GM18520 (cell line): ENCODE measurements around the gene NMU.
A peak's percentile ranks its signal among the peaks of the same experiment; 100 is the strongest.
"Not testable (repeated sequence)": the region's sequence is repeated elsewhere in the genome, so short reads cannot be mapped to it uniquely, and the experiment has no call there.

Experiments
- ATAC-seq: cut with Tn5 transposase; IDR thresholded peaks from one replicate; pipeline ENCODE4 v1.9.1; 2021; ENCODE audit not compliant: unreplicated experiment

Gene NMU

GRCh38 chr4:55568905-55569504 is 67.1 kb downstream of the NMU start:
- ATAC-seq, result no peak

DNA sequence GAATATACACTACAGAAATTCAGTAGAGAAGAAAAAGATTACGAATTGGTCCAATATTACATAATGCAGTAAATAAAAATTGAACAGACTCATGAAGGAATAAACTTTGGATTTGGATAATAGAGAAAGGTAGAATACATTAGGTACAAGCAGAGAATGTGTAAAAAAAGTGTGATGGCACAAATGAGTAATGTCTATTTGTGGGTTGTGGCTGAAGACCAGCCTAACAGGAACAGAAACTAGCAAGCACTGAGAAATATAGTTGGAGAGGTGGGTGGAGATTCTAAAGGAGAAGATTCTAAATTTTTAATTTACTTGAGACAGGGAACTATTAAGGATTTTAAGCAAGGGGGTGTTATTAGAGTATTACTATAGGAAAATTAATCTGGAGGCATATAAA is 74.2 kb downstream of the NMU start:
- ATAC-seq, result peak; percentile 100

DNA sequence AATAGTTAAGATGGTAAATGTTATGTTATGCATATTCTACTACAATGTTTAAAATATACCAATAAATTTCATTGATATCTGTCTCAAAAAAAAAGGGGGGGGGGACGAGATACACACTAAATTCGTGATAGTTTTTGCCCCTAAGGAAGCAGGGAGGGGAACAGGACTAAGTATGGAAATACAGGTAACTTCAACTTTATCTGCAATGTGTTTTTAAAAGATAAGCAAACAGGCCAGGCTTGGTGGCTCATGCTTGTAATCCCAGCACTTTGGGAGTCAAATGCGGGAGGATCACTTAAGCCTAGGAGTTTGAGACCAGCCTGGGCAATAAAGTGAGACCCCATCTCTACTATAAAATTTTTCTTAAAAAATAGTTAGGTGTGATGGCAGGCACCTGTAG is 76.0 kb downstream of the NMU start:
- no peak for ATAC-seq

DNA sequence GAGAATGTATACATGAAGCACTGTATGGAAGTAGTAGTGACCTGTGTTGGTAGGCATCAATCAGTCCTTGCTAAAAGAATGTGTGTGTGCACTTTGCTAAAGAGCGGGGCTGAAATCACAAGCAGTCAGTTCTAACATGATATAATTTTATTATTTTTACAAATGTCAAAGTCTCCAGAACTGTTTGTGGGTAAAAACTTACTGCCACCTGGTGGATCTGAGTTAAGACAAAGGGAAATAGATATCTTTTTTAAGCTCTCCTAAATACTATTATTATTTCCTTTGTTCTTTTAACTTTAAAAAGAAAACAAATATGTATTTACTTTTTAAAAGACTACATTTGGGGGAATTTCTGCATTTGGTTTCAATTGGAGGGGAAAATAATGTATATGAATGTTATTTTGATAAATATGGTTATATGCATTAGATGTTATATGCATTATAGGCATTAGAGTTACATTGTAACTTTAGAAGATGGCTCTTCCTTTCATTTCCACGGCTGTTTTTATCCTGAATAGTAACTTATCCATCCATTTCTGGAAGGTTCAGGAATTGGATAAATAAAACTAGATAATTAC is 81.6 kb downstream of the NMU start:
- no peak for ATAC-seq

DNA sequence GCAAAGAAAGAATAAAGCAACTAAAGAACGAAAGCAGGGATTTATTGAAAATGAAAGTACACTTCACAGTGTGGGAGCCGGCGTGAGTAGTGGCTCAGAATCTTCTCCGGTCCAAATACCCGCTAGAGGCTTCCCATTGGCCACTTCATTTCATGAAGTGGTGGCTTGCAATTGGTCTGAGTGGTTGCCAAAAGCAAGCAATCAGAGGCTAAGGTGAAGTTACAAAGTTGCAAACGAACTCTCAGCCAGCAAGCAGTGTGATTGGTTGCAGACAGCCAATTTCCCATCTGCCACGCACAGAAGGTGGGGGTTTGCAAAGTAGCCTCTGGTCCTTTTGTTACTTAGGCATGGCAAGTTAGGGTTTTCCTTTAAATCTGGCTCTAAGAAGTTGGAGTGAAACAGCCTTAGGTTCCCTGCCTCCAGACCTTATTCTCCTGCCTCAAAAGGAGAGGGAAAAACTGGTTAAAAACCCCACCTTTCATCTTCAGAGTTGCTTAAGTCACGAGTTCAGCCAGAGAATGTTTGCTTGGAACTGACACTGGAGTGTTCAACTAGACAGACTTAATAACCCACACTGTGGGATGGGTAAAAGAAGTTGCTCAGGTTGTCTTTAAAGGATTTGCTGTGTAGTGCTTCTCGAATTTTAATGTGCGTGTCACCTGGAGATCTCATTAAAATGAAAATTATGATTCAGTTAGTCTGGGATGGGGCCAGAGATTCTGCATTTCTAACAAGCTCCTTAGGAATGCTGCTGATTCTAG is 82.5 kb downstream of the NMU start:
- peak; percentile 88 for ATAC-seq

GRCh38 chr4:55551964-55552363 is 84.1 kb downstream of the NMU start:
- ATAC-seq, result not testable (repeated sequence)

- no peak for ATAC-seq
These were observed 86.2 kb downstream of the NMU start for GRCh38 chr4:55549888-55550287.

- no peak for ATAC-seq
These were observed 88.2 kb downstream of the NMU start for GRCh38 chr4:55547918-55548317.

GRCh38 chr4:55547466-55547770 is 88.7 kb downstream of the NMU start:
- no peak for ATAC-seq

GRCh38 chr4:55546756-55547465 is 89.2 kb downstream of the NMU start, which contains the start of gene CLOCK:
TSS of gene CLOCK (minus strand) at chr4:55546909. CDS start at chr4:55482785, 64,124 bp downstream.
- peak; percentile 77 for ATAC-seq

GRCh38 chr4:55546506-55546755 is 89.7 kb downstream of the NMU start:
- no peak for ATAC-seq

DNA sequence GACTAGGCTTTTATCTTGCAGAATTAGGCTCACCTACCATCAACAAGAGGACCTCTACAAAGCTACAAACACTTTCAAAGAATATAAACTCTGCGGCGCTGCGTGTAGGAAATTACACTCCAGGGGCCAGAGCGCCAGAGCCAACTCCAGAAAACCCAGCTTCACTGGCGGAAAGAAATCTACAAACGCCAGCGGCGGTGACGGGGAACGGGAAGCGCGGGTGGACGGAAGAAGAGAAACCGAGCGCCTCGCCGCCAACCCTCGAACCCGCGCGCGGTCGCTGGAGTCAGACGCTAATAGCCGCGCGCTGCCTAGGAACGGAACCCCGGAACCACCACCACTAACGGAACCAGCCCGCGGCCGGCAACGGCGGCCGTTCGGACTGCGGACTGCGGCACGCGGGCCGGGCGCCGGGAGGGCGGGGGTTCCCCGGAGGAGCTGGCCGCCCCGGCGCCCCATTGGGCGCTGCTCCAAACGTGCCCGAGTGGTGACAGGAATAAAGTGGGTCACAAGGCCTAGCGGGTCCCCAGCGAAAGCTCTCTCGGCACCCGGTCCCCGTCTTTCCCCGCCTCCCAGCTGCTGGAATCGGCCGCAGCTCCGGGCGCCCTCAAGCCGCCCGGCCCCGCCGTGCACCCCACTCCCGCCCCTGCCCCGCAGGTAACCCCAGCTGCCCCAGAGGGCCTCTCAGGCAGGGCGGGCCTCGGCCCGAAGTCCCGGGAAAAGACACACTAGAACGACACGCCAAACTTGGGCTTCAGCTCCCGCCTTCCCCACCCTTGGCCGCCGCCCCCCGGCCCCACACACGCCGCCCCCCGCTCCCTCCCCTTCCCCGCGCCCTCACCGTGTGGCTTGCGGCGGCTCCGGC is 90.2 kb downstream of the NMU start:
- peak; percentile 36 for ATAC-seq
